Osteoblast (primary cell): Measurements from ENCODE around the gene THAP3. TPM values are rescaled to one million over a fixed set of nuclear protein-coding genes. Genes with fewer than 3 reads are reported as not detected.

ENCODE experiments used
- DNase-seq: peaks from one replicate; pipeline ENCODE4 v3.0.0; 2011; ENCODE audit warnings: low spot score, mixed read lengths; ENCODE audit not compliant: insufficient read length; ENCODE audit errors: missing footprints
- H2AFZ ChIP-seq: 2 replicates; pipeline ENCODE4 v1.6.0; 2011; ENCODE audit warnings: mild to moderate bottlenecking, low read length
- H3K27ac ChIP-seq: 2 replicates; pipeline ENCODE4 v1.5.1; 2011; ENCODE audit warnings: mild to moderate bottlenecking, low read depth, low read length, moderate library complexity
- H3K27me3 ChIP-seq: 2 replicates; pipeline ENCODE4 v1.6.0; 2012; ENCODE audit warnings: mild to moderate bottlenecking, control low read depth, inconsistent platforms, low read length, moderate library complexity; ENCODE audit not compliant: insufficient read depth
- H3K36me3 ChIP-seq: 2 replicates; pipeline ENCODE4 v1.5.1; 2011; ENCODE audit warnings: mild to moderate bottlenecking, low read length, control low read depth, moderate library complexity; ENCODE audit not compliant: insufficient read depth
- H3K4me1 ChIP-seq: 2 replicates; pipeline ENCODE4 v1.5.1; 2011; ENCODE audit warnings: mild to moderate bottlenecking, low read length, control low read depth, moderate library complexity; ENCODE audit not compliant: insufficient read depth
- H3K4me2 ChIP-seq: 2 replicates; pipeline ENCODE4 v1.6.0; 2011; ENCODE audit warnings: mild to moderate bottlenecking, low read length; ENCODE audit not compliant: insufficient read depth
- H3K4me3 ChIP-seq: fragments of 200-600 bp; sonication (generic); 3 replicates; pipeline ENCODE4 v1.5.1; 2012; ENCODE audit warnings: mild to moderate bottlenecking, low read length, inconsistent platforms; ENCODE audit not compliant: insufficient read depth
- H3K79me2 ChIP-seq: 2 replicates; pipeline ENCODE4 v1.6.0; 2012; ENCODE audit warnings: mild to moderate bottlenecking, low read length, control low read depth, inconsistent platforms; ENCODE audit not compliant: insufficient read depth
- H3K9me3 ChIP-seq: 2 replicates; pipeline ENCODE4 v1.5.1; 2011; ENCODE audit warnings: low read depth, low read length, control low read depth
- H4K20me1 ChIP-seq: 2 replicates; pipeline ENCODE4 v1.6.0; 2012; ENCODE audit warnings: mild to moderate bottlenecking, low read length, control low read depth; ENCODE audit not compliant: insufficient read depth
- CTCF ChIP-seq: IDR thresholded peaks from 2 replicates; pipeline ENCODE4 v1.5.1; 2011; ENCODE audit warnings: mild to moderate bottlenecking, low read depth, low read length, moderate library complexity; ENCODE audit errors: extremely low read depth
- total RNA-seq: library from RNA; depleted of rRNA; stranded (reverse); fragments of >200 nt; gene quantifications from 2 replicates; pipeline ENCODE4 v1.2.3, GENCODE V29; 2012

Gene THAP3
- total RNA-seq, 1 donor: 19.5 TPM

GRCh38 chr1:6666696-6667095 is 42.0 kb downstream of the THAP3 start:
- no peak overlapping the region for H3K4me2 ChIP-seq
- H3K4me3 ChIP-seq: no peak overlapping the region
- no peaks in the 10 kb centered on the region for H3K27me3 ChIP-seq
- no peak for DNase-seq
- H3K9me3 ChIP-seq: no peaks in the 10 kb centered on the region
- H2AFZ ChIP-seq: no peak overlapping the region
- H3K79me2 ChIP-seq: peaks cover 2% of the 10 kb centered on the region
- no peaks in the 10 kb centered on the region for H3K4me1 ChIP-seq
- peaks cover 2% of the 10 kb centered on the region for H4K20me1 ChIP-seq
- no peak overlapping the region for H3K27ac ChIP-seq
- TF ChIP-seq CTCF: no peak
- H3K36me3 ChIP-seq: peaks cover 23% of the 10 kb centered on the region

- H3K79me2 ChIP-seq: peaks cover 2% of the 10 kb centered on the region
- H3K4me1 ChIP-seq: no peaks in the 10 kb centered on the region
Observed at GRCh38 chr1:6667139-6667538, 42.5 kb downstream of the THAP3 start.

GRCh38 chr1:6668503-6668902 is 43.8 kb downstream of the THAP3 start:
- Histone ChIP-seq H3K27me3 (no peaks in the 10 kb centered on the region), H3K36me3 (peaks cover 23% of the 10 kb centered on the region), H3K9me3 (no peaks in the 10 kb centered on the region), H3K79me2 (peaks cover 2% of the 10 kb centered on the region), H3K27ac (no peak overlapping the region), H3K4me3 (no peak overlapping the region), H3K4me2 (no peak overlapping the region), H4K20me1 (peaks cover 2% of the 10 kb centered on the region), H3K4me1 (no peaks in the 10 kb centered on the region), H2AFZ (no peak overlapping the region)
- no peak for TF ChIP-seq CTCF
- DNase-seq: no peak

More at GRCh38 chr1:6667139-6667538, 42.5 kb downstream of the THAP3 start:
- peaks cover 23% of the 10 kb centered on the region for H3K36me3 ChIP-seq
- no peak for TF ChIP-seq CTCF
- H3K4me3 ChIP-seq: no peak overlapping the region
- no peak for DNase-seq
- no peak overlapping the region for H3K27ac ChIP-seq
- no peaks in the 10 kb centered on the region for H3K27me3 ChIP-seq
- no peaks in the 10 kb centered on the region for H3K9me3 ChIP-seq
- peaks cover 2% of the 10 kb centered on the region for H4K20me1 ChIP-seq
- H2AFZ ChIP-seq: no peak overlapping the region
- H3K4me2 ChIP-seq: no peak overlapping the region

- H3K4me2 ChIP-seq: no peak overlapping the region
- no peaks in the 10 kb centered on the region for H3K27me3 ChIP-seq
- no peaks in the 10 kb centered on the region for H3K9me3 ChIP-seq
- H3K79me2 ChIP-seq: no peaks in the 10 kb centered on the region
- TF ChIP-seq CTCF: no peak
- H3K4me3 ChIP-seq: no peak overlapping the region
- H4K20me1 ChIP-seq: no peaks in the 10 kb centered on the region
- peaks cover 11% of the 10 kb centered on the region for H3K36me3 ChIP-seq
- H2AFZ ChIP-seq: no peak overlapping the region
- no peaks in the 10 kb centered on the region for H3K4me1 ChIP-seq
- H3K27ac ChIP-seq: no peak overlapping the region
- no peak for DNase-seq
Observed at GRCh38 chr1:6672558-6672957, 47.9 kb downstream of the THAP3 start.
